ENCODE results near the gene SLCO2A1.

DNA sequence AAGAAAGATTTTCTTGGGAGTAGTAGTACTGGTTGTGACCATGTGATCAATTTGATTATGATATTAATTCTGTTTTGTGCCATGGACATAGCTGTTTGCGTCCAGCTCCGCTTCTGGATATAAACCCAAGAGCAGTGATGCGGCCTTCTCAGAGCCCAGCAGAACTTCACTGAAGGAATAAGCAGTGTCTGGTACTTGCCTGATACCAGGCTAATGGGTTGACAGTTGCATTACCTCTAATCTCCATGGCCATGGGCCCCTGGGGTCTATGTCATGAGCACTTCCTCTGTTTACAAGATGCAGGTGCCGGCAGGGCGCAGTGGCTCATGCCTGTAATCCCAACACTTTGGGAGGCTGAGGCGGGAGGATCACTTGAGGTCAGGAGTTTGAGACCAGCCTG is 97.7 kb downstream of the SLCO2A1 start:
- TF ChIP-seq CTCF (IDR thresholded peaks at IDR 0.05): no peak
- no peak for TF ChIP-seq POLR2A (IDR thresholded peaks at IDR 0.05)

Measured in lower leg skin (tissue), 3 donors.